GM21447 (cell line): ENCODE results near the gene PPFIA4.

Experiments used
- ATAC-seq: cut with Tn5 transposase; IDR thresholded peaks from one replicate; pipeline ENCODE4 v1.9.1; 2021; ENCODE audit not compliant: unreplicated experiment

PPFIA4 gene

DNA sequence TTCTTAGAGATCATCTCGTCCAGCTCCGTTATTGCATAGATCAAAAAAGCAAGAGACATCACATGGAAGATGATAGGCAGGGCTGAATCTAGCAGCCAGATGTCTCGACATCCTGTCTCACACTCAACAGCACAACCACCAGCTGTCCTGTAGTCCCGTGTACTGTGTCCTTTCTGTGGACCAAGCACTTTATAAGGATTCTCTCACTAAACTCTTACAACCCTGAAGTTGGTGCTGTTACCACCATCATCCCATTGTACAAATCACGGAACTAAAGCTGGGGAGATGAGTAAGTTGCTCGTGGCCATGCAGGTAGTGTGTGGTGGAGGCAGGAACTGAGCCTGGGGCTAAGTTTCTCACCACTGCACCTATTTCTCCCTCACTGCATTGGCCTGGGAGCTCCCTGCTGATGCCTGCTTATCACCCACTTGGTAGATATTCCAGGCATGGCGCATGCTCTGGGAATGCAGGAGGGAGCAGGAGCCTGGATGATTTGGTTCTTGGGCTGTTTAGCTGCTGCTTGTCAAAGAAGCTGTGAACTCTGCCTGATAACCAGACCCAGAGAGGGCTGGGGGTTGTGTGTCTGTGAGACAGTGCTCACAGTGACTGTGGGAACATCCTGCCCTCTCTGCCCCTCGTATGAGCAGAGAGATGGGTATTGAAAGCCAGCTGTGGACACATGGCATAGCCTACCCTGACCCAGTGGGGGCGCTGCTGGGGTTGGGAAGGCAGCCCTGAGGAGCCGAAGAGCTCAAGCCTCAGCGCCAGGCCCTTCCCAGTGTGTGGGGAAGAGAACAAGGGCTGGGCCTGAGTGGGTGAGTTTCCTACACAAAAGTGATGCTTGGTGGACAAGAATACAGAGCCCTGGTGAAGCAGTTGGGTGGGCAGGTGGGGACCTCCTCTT is 13.6 kb downstream of the PPFIA4 start:
- no peak for ATAC-seq

DNA sequence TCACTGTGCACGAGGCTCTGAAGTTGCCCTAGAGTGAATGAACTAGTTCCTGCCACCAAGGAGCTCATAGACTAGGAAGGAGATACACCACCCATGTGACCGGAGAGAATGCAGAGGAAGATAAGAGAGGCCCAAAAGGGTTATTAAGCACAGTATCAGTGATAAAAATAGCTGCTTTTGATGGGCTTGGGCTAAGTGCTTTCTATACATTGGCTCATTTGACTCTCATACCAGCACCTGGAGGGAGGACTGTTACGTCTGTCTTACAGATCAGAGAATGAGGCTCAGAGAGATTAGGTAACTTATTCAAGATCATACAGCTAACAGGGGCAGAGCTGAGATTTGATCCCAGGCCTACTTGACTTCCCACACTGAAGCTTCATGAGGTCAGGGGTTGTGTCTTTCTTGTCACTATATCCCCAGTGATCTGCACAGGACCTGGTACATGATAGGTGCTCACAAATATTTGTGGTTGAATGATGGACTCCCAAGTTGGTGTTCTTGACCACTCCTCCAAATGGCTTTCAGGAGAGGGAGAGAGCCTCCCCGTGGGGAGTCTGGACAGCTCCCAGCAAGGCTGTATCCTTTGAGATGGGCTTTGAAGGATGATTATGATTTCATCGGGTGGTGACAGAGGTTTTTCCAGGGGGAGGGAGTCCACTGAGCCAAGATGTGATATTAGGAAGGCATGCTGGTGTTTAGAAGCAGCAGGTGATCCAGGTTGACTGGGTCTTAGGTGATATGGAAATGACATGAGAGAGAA is 14.4 kb downstream of the PPFIA4 start:
- ATAC-seq = no peak

DNA sequence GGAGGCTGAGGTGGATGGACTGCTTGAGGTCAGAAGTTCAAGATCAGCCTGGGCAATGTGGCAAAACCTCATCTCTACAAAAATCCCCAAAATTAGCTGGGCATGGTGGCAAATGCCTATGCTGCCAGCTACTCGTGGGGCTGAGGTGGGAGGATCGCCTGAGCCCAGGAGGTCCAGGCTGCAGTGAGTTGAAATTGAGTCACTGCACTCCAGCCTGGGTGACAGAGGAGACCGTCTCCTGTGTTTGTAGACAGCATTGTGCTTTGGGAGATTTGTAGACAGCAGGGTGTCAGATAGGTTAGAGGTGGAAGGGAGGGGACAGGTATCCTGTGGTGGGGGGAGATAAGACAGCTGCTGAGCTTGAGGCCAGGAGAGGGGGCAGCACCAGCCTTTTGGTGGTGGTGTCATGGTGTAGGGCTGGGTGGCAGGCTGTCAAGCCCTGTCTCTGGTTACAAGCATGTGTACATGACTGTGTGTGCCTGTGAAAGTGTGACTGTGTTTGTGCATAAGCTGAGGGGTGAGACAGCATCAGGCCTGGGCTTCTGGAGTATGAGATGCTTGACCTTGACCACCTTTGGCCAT is 15.2 kb downstream of the PPFIA4 start:
- ATAC-seq = no peak

- no peak for ATAC-seq
Observed at GRCh38 chr1:203043830-203044545, 17.7 kb downstream of the PPFIA4 start.

DNA sequence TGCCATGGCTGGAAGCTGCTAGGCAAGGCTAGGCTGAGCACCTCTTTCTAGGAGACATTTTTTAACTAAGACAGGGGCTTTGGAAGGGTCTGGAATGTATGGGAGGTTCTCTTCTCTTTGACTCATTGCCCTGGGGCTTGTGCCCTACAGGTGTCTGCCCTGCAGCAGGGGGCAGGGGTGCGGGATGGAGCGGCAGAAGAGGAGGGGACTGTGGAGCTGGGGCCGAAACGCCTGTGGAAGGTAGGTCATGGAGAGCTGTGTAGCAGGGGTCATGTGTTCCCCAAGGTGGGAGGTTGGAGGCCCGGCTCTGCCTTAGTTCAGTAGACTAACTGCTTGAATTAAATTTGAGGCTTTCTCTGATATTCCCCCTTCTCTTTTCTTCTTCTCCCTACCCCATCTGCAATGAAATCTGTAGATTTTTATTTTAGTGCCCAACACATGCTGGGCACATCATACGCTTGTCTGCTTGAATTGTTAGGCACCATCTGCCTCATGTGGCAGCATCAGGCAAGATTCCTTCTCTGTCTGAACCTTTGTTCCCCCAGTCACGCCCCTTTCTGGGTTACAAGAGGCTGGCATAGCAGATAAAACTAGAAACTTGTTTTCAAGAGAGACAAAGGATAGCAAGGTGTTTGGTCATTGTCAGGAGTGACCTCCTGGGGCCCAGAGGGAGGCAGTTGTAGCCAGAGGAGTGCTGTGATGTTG is 18.4 kb downstream of the PPFIA4 start:
- no peak for ATAC-seq

DNA sequence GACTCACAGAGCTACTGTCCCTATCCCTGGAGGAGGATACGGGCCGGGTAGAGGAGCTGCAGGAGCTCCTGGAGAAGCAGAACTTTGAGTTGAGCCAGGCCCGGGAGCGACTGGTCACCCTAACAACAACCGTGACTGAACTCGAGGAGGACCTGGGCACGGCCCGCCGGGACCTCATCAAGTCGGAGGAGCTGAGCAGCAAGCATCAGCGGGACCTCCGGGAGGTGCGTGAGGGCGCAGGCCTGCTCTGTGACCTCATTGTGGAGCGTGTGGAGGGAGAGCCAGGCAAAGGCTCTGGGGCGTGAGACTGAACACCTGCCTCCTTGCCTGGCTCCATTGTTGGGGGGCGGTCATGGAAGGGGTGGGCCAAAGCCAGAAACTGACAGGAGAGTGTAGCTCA is 19.0 kb downstream of the PPFIA4 start:
- no peak for ATAC-seq

DNA sequence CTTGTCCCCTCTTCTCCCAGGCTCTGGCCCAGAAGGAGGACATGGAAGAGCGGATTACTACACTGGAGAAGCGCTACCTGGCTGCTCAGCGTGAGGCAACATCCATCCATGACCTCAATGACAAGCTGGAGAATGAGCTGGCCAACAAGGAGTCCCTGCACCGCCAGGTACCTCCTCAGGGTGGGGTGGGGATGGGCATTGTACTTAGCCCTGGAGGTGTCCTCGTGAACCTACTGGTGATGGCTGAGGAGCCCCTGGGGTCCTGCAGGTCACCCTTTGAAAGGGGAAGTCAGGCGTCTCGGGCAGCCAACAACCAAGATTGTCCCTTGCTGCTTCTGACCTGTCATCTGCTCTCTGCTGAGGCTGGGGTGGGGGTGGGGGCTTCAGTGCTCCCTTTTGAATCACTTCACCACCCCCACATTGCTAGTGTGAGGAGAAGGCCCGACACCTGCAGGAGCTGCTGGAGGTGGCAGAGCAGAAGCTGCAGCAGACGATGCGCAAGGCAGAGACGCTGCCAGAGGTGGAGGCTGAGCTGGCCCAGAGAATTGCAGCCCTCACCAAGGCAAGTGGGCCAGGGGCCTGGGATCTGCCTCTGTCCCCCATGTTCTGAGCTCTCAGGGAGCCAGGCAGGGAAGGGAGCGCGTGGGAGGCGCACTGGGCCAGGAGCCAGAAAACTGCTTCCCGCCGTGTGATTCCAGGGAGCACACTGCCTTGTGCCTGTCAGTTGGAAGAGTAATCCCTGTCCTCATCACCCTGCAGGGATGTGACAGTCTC is 19.7 kb downstream of the PPFIA4 start:
- ATAC-seq = no peak

DNA sequence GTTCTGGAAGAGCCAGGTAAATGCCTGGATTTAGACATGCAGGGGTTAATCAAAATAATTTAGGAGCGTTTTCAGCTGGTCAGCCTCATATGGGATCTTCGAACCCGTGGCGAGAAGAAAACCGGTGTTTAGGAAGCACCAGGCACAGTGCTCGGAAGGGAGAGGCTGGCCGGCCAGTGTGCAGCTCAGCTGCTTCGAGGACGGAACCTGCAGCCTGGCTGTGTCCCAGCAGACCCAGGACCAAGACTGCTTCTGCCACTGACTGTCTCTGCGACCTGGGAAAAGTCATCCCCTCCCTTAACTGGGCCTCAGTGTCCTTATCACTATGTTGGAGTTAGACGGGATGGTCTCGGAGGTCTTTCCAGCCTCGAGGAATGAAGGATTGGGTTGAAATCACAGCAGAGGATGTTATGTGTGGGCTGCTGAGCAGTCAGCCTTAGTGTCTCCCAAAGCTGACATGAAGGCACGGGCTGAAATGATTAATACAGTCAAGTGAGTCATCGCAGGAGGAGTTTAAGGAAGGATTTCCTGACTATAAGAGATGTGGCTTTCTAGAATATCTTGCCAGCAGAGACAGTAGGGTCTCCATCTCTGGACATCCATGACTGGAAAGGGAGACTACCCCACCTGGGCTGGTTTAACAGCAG is 20.8 kb downstream of the PPFIA4 start:
- no peak for ATAC-seq

- ATAC-seq = no peak
Observed at GRCh38 chr1:203048086-203048485, 21.8 kb downstream of the PPFIA4 start.

DNA sequence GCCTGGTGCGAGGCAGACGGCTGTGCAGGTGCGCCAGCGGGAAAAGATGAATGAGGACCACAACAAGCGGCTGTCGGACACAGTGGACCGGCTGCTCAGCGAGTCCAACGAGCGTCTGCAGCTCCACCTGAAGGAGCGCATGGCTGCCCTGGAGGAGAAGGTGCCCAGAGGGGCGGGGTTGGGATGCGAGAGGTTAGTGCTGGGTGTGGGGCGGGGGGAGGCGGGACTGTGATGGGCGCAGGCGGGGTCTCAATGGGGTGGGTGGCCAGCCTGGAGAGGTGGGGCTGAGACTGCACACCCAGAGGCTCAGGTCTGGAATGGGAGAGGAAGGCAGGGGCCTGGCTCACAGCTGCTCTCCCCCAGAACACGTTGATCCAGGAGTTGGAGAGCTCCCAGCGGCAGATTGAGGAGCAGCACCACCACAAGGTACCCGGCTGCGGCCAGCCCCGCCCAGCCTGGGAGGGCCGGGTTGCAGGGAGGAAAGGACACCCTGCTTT is 22.3 kb downstream of the PPFIA4 start:
- no peak for ATAC-seq

GRCh38 chr1:203049077-203049476 is 22.8 kb downstream of the PPFIA4 start:
- no peak for ATAC-seq

DNA sequence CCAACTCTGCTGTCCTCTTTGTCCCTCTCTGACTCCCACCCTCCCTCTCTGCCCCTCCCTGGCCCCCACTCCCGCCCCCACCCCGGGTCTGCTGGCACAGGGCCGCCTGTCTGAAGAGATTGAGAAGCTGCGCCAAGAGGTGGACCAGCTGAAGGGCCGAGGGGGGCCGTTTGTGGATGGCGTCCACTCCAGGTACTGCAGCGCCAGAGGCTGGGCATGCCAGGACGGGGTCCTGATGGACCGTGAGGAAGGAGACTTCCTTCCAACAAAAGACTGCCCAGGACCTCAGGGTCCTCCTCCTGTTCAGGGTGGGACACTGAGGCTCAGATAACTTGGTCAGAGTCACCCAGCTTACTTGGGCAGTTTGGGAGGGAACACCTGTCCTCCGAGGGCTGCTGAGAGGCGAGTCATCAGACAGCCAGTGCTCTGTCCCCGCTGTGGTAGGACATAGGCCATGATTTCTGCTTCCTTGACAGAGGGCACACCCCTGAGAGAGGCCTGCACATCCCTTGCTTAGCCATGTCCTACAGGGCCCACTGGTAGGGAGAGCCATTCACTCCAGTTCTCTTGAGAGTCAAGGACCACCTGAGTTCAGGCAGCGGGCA is 23.4 kb downstream of the PPFIA4 start:
- no peak for ATAC-seq

GRCh38 chr1:203050826-203051225 is 24.5 kb downstream of the PPFIA4 start:
- ATAC-seq = no peak

- no peak for ATAC-seq
Observed at GRCh38 chr1:203051841-203052324, 25.6 kb downstream of the PPFIA4 start.

DNA sequence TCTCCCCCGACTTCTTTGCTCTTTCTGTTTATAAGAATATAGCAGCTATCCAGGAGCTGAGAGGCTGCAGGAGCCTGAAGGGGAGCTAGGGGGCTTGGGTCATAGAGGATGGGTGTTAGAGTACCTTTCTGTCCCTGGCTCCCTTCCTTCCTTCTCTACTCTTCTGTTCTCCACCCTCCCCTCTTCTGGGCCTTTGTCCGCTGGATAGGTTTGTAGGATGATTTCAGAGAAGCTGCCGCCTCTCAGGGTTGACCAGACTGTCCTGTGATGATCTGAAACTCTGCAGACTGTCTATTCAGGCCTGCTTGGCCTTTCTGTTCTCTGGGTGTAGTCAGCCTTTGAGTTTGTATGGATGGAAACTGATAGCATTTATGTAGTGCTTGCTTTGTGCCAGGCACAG is 26.3 kb downstream of the PPFIA4 start:
- no peak for ATAC-seq

GRCh38 chr1:203054184-203054583 is 27.9 kb downstream of the PPFIA4 start:
- ATAC-seq = no peak

- no peak for ATAC-seq
Observed at GRCh38 chr1:203054642-203055041, 28.4 kb downstream of the PPFIA4 start.

GRCh38 chr1:203055161-203055799 is 29.0 kb downstream of the PPFIA4 start:
- ATAC-seq = no peak
